Measurements from ENCODE around the gene KIF23. TPM values are rescaled to one million over a fixed set of nuclear protein-coding genes. Genes with fewer than 3 reads are reported as not detected.
A peak's percentile ranks its signal among the peaks of the same experiment; 100 is the strongest.
"Not testable (repeated sequence)": the region's sequence is repeated elsewhere in the genome, so short reads cannot be mapped to it uniquely, and the experiment has no call there.

Gene KIF23
- total RNA-seq, result 0.70 TPM
- long read RNA-seq, result 0 reads

DNA sequence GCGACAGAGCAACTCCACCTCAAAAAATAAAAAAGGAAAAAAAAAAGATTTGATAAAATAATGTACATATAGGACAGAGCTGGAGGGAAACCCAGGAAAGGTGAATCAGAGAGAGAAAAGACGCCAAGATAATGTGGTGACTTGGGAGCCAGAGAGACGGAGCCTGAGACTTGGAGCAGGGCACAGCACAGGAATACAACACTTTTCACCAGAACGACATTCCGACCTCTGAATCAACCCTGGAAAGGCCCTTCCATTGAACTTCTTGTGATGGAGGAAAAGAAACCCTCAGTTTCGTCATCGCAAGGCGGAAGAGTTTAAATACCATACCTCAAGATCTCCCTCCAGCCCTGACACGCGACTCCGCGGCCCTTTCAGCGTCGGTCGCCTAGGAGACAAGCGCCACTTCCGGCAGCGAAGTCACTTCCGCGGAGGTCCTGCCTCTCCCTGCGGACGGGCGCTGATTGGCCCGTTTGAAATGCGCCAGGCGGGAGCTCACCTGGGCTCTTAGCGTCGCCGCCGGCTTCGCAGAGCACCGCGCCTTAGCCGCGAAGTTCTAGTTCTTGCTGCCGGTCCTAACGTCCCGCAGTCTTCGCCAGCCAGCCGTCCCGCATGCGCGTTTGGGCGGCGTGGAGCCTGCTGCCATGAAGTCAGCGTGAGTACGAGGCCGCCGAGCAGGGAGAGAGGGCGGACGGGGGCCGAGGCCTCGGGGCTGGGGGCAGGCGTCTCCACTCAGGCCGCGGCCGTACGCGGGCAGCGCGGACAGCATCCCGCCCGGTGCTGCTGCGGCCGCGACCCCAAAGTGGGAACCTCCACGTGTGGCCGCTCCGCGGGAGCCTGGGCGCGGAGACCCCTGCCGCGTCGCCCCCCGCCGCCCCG lies at the start of gene KIF23:
KIF23 (plus strand) TSS at position 528 of the 879 bp plus-strand sequence; CDS start at position 645, 117 bp downstream.
- DNase-seq (peak; percentile 95), ATAC-seq (ENCODE audit: poor library complexity) (peak; percentile 99)
- intact Hi-C loops (cut with DNase I), result no loop called here

DNA sequence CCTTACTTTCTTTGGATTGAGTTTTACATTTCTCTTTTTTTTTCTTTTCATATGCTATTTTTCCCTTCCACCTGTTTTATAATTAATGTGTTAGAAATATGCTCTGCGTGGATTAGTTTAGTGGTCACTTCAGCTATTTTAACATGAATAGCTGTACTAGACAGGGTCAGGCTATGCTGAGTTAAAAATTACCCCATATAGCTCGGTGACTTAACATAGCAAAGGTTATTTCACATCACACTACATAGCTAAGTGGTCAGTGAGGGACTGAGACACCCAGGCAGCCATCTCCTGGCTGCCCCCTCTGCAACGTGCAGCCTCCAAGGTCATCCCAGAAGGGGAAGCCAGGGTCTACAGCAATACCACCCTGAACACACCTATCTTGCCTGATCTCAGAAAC lies 46.9 kb upstream of the KIF23 start:
- ATAC-seq (ENCODE audit: poor library complexity), result no peak
- DNase-seq, result no peak
- intact Hi-C loops (cut with DNase I), result no loop called here

DNA sequence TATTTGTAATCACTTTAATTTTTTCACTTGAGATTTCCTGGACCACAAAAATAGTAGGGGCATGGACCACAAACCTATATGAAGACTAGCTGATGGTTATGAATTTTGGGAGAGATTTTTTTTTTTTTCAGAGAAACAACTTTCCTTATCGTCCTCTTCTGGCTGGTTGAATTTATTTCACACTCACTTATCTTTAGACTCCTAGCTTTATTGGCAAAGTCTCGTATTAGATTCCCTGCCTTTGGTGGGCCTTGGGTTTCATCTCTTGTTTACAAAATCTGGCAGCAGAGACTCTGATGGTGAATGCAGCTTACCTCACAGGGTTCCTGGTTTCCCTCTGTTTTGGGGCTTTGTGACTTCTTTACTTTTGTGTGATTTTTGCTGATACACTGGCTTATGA lies 44.5 kb upstream of the KIF23 start:
- intact Hi-C loops (cut with DNase I), result no loop called here
- no peak for DNase-seq
- no peak for ATAC-seq (ENCODE audit: poor library complexity)

DNA sequence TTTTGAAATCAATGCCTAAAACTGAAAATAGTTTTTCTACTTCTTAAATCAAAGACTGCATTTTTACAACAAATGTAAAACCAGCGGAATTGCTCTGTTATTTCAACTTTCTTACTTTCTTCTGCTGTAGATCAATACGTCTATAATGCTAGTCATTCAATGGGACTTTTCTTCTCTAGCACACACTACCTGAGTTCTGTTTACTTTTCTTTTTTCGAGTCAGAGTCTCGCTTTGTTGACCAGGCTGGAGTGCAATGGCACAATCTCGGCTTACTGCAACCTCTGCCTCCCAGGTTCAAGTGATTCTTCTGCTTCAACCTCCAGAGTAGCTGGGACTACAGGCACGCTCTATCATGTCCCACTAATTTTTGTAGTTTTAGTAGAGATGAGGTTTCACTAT lies 40.7 kb upstream of the KIF23 start:
- DNase-seq, result no peak
- ATAC-seq (ENCODE audit: poor library complexity), result no peak
- intact Hi-C loops (cut with DNase I), result no loop called here

DNA sequence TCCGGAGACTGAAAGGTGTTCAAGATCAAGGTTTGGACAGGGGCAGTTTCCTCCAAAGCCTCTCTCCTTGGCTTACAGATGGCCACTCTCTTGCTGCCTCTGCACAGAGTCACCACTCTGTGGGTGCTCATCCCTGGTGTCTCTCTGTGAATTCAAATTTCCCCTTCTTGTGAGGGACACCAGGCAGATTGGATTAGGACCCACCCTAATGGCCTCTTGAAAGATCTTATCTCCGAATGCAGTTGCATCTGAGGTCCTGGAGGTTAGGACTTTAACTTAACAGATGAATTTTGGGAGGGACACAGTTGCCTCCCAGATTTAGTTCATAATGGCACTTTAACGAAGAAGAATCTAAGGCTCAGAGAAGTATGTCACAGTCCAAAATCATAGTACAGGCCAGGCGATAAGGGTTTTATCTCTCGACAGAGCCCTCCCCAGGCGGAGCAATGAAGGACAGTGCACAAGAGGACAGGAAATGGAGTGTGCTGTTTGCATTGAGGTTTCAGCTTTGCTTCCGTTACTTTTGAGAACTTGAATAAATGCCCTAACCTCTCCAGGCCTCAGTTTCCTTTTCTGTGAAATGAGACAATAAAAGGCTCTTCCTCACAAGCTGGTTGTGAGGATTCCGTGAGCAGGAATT lies 38.9 kb upstream of the KIF23 start:
- intact Hi-C loops (cut with DNase I), result no loop called here
- ATAC-seq (ENCODE audit: poor library complexity) (no peak), DNase-seq (no peak)

DNA sequence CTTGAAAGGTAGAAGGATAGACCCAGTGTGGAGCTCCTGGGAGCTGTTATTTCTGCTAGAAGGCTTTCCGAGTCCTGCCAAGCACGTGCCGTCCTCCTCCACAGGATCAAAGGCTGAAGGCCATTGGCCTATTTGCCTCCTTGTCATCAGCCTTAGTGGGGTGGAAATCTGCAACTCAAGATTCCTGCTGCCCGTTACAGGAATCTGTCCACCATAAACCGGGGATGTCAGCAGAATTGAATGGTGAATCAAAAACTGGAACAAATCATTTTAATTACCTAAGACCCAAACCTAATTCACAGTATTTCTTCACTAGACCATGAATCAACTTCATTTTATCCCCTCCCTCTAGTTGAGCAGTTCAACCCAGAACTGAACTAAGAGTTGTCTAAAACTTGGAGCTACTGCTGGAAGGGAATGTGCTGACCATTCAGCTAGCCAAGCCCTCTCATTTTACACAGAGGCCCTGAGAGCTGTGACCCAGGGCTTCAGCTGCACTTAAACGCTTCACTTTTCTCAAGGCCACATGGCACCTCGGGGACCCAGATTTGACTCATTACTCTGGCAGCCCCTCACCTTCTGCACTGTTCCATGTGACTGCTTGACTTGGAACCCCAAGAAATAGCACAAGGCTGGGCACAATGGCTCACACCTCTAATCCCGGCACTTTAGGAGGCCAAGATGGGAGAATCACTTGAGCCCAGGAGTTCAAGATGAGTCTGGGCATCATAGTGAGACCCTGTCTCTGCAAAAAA lies 36.8 kb upstream of the KIF23 start:
- DNase-seq, result no peak
- intact Hi-C loops (cut with DNase I), result no loop called here
- ATAC-seq (ENCODE audit: poor library complexity), result no peak

DNA sequence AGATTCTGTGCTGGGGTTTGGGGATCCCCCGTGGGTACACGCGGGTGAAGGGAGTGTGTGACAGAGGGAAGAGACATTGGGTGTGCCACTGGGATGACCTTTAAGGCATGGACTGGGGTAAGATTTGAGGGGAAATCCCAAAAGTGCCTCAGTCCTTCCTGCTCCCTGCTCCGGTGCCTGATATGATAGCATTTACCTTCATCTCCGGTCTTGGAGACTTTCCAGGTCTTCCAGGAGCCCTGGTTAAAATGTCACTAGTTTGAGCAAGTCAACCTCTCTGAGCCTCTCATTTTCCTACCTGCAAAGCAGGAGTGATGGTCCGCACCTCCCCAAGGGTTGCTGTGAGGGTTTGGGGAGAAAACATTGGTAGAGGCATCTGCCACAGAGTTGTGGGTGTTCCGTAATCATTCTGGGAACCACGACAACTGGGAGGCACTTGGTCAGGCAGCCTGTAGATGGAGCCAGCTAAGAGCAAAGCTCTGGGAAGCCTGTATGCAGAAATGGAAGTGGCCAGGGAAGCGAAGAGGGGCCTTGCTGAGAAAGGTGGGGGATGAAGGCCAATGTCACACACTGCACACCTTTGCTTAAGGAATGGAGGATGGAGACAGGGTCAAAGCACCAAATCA lies 33.9 kb upstream of the KIF23 start:
- DNase-seq (no peak), ATAC-seq (ENCODE audit: poor library complexity) (no peak)
- intact Hi-C loops (cut with DNase I), result no loop called here

DNA sequence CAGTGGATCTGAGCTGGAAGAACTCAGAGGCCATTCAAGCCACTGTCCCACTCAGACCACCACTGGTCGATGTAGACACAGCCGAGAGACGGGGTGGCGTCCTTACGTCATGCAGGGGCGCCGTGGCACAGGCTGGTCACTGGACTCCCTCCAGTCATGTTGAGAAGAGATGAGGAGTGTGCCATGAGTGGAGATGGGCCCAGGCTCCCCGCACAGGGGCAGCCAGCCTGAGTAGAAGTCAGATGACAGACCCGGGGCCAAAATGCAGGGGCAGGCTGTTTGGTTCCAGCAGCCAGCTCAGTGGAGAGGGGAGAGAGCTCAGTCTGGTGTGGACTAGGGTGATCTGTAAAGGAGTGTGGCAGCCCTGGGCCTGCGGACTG lies 33.4 kb upstream of the KIF23 start:
- intact Hi-C loops (cut with DNase I), result no loop called here
- DNase-seq, result no peak
- ATAC-seq (ENCODE audit: poor library complexity), result no peak

DNA sequence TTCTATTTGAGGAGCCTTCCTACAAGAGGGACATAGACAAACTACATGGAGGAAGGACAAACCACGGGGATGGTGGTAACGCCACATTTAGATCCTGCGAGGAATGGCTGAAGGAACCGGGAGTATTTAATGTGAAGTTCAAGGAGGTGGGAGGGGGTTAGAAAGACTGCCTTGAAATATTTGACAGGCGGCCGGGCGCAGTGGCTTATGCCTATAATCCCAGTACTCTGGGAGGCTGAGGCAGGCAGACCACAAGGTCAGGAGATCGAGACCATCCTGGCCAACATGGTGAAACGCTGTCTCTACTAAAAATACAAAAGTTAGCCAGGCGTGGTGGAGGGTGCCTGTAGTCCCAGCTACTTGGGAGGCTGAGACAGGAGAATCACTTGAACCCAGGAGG lies 32.0 kb upstream of the KIF23 start:
- intact Hi-C loops (cut with DNase I); ATAC-seq (ENCODE audit: poor library complexity); DNase-seq: not testable (repeated sequence)

DNA sequence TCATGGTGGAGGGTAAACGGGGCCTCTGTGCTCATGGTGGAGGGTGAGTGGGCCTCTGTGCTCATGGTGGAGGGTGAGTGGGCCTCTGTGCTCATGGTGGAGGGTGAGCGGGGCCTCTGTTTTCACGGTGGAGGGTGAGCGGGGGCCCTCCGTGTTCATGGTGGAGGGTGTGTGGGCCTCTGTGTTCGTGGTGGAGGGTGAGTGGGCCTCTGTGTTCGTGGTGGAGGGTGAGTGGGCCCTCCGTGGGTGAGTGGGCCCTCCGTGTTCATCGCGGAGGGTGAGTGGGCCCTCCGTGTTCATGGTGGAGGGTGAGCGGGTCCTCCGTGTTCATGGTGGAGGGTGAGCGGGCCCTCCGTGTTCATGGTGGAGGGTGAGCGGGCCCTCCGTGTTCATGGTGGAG lies 30.1 kb upstream of the KIF23 start:
- intact Hi-C loops (cut with DNase I); DNase-seq; ATAC-seq (ENCODE audit: poor library complexity): not testable (repeated sequence)

DNA sequence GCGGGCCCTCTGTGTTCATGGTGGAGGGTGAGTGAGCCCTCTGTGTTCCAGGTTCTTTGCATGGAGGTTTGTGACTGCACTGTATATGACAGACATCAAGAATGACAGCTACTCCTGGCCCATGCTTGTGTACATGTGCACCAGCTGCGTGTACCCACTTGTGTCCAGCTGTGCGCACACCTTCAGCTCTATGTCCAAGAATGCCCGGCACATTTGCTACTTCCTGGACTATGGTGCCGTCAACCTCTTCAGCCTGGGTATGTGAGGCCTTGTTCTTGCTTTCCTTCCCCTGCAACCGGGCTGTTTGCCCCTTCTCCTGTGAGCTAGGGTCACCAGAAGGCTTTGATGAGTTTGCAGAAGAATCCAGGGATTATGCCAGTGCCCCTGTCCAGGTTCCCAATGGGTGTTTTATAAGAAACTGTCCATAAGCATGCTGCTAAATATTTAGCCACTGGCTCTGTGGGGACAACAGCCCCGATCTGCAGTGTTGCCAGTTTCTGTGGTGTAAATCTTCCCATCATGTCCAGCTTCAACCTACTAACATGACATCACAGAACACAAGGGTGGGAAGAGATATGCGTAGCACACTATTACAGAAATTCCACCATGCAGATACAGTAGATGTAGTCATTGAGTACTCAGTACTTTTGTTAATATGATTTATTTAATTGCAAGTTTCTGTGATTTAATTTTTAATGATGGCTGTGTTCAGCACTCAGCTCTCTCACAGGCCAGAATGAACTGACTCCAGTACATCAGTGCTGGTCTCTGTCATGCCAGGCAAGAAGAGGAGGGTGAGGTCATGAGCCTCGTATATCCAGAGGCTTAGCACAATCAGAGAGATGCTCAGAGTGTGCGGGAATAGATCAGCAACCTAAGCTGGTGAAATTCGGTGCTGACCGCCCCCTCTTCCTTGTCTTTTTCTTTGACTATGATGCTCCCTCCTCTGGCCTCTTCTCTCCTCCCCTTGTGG lies 29.2 kb upstream of the KIF23 start:
- no peak for ATAC-seq (ENCODE audit: poor library complexity)
- no peak for DNase-seq

DNA sequence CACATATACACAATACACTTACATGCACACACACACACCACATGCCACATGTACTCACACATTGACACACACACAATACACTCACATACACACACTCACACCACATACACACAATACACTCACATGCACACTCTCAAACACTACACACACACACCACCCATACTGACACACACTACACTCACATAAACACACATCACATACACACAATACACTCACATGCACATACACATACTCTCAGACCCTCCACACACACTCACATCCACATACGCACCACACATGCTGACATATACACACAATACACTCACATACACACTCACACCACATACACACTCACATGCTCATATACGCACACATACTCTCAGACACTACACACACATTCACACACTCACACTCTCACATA lies 28.3 kb upstream of the KIF23 start:
- ATAC-seq (ENCODE audit: poor library complexity) (no peak), DNase-seq (no peak)
- intact Hi-C loops (cut with DNase I), result no loop called here

More for the DNA sequence above, 29.2 kb upstream of the KIF23 start:
- intact Hi-C loops (cut with DNase I), result no loop called here

DNA sequence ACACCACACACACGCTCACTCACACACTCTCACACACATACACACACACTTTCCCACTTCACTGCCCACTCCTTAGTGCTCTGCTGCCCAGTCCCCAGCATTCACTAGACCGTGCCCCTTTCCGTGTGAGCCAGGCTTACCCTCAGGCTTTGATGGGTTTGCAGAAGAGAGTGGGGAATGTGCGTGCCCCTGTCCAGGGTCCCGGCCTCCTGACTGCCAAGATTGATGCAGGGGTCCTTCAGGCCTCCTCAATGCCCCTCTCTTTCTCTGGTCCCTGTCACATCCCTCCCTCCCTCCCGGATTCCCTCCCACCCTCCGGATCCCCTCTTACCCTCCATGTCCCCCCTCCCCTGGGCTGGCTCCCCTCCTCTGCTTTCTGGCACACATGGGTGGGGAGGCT lies 27.9 kb upstream of the KIF23 start:
- DNase-seq, result no peak
- intact Hi-C loops (cut with DNase I), result no loop called here
- no peak for ATAC-seq (ENCODE audit: poor library complexity)

DNA sequence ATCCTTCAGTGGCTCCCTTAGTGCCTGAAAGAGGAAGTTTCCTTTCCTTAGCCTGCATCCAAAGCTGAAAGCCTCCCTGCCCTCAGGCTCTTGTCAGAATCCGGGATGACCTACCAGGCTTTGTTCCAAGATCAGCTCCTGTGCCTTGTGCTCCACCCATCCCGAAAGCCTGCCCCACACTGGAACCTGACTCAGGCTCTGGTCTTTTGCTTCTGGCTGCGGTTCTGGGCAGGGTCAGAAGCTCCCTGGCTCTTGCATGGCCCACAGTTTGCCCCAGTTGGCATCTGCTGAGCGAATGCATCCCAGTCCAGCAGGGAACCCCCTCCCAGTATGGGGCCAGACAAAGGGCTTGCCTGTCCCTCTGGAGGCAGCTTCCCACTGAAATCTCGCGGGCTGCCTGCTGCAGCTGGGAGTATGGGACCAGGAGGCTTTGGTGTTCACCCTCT lies 25.9 kb upstream of the KIF23 start:
- intact Hi-C loops (cut with DNase I), result no loop called here
- ATAC-seq (ENCODE audit: poor library complexity) (no peak), DNase-seq (no peak)

DNA sequence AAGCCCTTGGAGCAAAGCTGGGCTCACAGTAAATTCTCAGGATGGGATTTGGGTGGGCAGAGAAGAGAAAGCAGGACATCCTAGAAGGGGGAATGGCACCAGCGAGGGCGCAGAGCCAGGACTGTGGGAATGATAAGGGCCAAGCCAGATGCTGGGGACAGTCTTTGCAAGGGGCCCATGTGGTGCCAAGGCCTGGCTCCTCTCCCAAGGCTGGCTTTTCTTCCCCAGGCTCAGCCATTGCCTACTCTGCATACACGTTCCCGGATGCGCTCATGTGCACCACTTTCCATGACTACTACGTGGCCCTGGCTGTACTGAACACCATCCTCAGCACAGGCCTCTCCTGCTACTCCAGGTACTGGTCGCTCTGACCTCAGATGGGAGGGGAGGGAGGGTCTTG lies 24.7 kb upstream of the KIF23 start:
- intact Hi-C loops (cut with DNase I), result no loop called here
- ATAC-seq (ENCODE audit: poor library complexity), result no peak
- DNase-seq, result no peak

DNA sequence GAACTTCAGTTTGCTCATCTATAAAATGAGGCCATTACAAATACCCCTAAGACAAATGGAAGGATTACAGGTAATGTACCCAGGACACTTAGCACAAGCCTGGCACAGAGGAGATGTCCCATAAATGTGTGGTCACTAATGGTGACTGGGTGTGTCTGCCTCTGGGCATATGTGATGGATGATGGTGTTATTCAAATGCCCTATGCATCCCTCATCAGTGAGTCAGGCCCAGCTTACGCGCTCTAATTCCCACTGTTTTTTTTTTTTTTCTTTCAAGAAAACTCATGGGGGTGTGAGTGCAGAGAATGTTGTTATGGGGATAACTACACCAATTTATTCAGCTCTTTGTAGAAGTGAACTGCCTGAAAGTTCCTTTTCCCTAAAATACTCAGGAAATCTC lies 23.6 kb upstream of the KIF23 start:
- intact Hi-C loops (cut with DNase I), result loop anchor here (10.0 kb wide), 1 partner anchor 116 kb away; no protein-coding TSS in a partner anchor
- ATAC-seq (ENCODE audit: poor library complexity) (no peak), DNase-seq (no peak)

DNA sequence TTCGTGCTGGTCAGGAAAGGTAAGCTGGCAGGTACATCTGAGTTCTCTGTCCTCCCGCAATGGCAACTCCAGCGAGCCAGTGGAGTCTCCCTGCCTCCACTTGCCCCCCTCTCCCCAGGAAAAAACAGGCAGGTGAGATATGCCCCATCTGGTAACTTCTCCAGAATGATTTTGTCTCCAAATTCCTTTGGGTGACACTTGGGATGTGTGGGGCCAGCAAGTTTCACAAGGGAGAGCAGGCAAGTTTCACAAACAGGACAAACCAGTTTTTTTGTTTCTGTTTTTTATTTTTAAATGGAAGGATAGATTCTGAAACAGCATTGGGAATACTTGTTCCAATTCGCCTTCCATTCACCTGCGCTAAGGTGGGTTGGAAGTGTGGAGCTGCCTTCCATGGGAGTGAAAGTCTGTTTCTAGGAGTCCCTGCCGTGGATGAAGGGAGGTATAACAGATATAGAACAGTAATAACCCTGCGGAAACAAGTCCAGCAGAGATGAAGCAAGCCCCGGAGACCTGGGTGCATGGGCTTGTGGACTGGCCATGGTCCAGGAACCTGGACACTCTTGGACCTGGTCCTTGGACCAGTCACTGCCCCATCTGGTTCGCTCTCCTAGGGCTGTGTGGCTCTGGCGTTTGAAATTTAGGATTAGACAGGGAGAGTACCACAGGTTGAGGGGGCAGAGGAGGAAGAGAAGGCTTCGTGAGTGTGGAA lies 22.9 kb upstream of the KIF23 start:
- DNase-seq (no peak), ATAC-seq (ENCODE audit: poor library complexity) (no peak)
- intact Hi-C loops (cut with DNase I), result loop anchor here (10.0 kb wide), 1 partner anchor 116 kb away; no protein-coding TSS in a partner anchor

Measured in Right ventricle myocardium superior (tissue), 1 donor.